Right atrium auricular region (tissue), 2 donors: ENCODE data around the gene CIZ1. TPM values are rescaled to one million over a fixed set of nuclear protein-coding genes. Genes with fewer than 3 reads are reported as not detected.
A peak's percentile ranks its signal among the peaks of the same experiment; 100 is the strongest.

Experiments
- DNase-seq: peaks from one replicate; pipeline ENCODE4 v3.0.0-alpha.2; 2019; ENCODE audit warnings: low spot score
- H3K27ac ChIP-seq, 2 donors: fragments of 200-600 bp; sonication (generic); 1 replicate in 1 of 2; 2 replicates in 1 of 2; pipeline ENCODE4 v1.5.1; 2016 to 2019
- H3K27me3 ChIP-seq, 2 donors: fragments of 200-600 bp; sonication (generic); one replicate each; pipeline versions ENCODE4 v1.5.1 to v1.6.0; 2017 to 2019
- H3K36me3 ChIP-seq: fragments of 200-600 bp; sonication (generic); one replicate; pipeline ENCODE4 v1.5.1; 2016
- H3K4me1 ChIP-seq, 2 donors: fragments of 200-600 bp; sonication (generic); one replicate each; pipeline versions ENCODE4 v1.5.1 to v1.6.0; 2017 to 2019
- H3K4me3 ChIP-seq, 2 donors: fragments of 200-600 bp; sonication (generic); 1 replicate in 1 of 2; 2 replicates in 1 of 2; pipeline ENCODE4 v1.5.1; 2017 to 2019; ENCODE audit warnings: mild to moderate bottlenecking in 1 of 2, moderate library complexity in 1 of 2
- H3K9me3 ChIP-seq, 2 donors: fragments of 200-600 bp; sonication (generic); one replicate each; pipeline ENCODE4 v1.5.1; 2019
- total RNA-seq, 2 donors: library from RNA; depleted of rRNA; stranded (reverse); fragments of >200 nt; gene quantifications; one replicate each; pipeline ENCODE4 v1.1.0, GENCODE V29; 2016
- TF ChIP-seq, protein P1 (sequence below), 2 donors: fragments of 200-600 bp; sonication (generic); IDR thresholded peaks; one replicate each; pipeline ENCODE4 v1.5.1; 2019; ENCODE audit warnings: antibody characterized with exemption in 2 of 2

Gene CIZ1
- total RNA-seq, 2 donors from 2014 or later, result 41.6 to 45.9 TPM

DNA sequence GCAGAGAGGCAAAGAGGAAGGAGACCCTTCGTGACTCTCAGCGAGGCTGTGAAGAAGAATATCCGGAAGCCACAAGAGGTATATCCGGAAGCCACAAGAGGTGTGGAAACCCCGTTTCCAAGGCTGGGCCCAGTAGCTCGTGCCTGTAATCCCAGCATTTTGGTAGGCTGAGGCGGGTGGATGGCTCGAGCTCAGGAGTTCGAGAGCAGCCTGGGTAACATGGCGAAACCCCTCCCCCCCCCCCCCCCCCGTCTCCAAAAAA is 31.9 kb downstream of the CIZ1 start:
- TF ChIP-seq, protein P1, sequence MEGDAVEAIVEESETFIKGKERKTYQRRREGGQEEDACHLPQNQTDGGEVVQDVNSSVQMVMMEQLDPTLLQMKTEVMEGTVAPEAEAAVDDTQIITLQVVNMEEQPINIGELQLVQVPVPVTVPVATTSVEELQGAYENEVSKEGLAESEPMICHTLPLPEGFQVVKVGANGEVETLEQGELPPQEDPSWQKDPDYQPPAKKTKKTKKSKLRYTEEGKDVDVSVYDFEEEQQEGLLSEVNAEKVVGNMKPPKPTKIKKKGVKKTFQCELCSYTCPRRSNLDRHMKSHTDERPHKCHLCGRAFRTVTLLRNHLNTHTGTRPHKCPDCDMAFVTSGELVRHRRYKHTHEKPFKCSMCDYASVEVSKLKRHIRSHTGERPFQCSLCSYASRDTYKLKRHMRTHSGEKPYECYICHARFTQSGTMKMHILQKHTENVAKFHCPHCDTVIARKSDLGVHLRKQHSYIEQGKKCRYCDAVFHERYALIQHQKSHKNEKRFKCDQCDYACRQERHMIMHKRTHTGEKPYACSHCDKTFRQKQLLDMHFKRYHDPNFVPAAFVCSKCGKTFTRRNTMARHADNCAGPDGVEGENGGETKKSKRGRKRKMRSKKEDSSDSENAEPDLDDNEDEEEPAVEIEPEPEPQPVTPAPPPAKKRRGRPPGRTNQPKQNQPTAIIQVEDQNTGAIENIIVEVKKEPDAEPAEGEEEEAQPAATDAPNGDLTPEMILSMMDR (IDR thresholded peaks at IDR 0.05), result no peak
- H3K27ac ChIP-seq, result peak overlapping the region; percentile 35 to 67
- H3K4me3 ChIP-seq, result peak overlapping the region; percentile 60 to 80
- H3K9me3 ChIP-seq, result no peaks in the 10 kb centered on the region
- no peak for DNase-seq
- peaks cover 13% of the 10 kb centered on the region for H3K36me3 ChIP-seq
- H3K27me3 ChIP-seq, result no peaks in the 10 kb centered on the region
- peaks cover 0 to 29% of the 10 kb centered on the region in 2 donors for H3K4me1 ChIP-seq

- no peak for DNase-seq
- H3K27me3 ChIP-seq, result no peaks in the 10 kb centered on the region
- H3K9me3 ChIP-seq, result no peaks in the 10 kb centered on the region
- TF ChIP-seq, protein P1 (IDR thresholded peaks at IDR 0.05), result no peak
- no peak overlapping the region for H3K4me3 ChIP-seq
- H3K36me3 ChIP-seq, result no peaks in the 10 kb centered on the region
- H3K27ac ChIP-seq, result no peak overlapping the region
- H3K4me1 ChIP-seq, result peaks cover 0 to 12% of the 10 kb centered on the region in 2 donors
These were observed 35.5 kb downstream of the CIZ1 start for GRCh38 chr9:128155736-128156500.

DNA sequence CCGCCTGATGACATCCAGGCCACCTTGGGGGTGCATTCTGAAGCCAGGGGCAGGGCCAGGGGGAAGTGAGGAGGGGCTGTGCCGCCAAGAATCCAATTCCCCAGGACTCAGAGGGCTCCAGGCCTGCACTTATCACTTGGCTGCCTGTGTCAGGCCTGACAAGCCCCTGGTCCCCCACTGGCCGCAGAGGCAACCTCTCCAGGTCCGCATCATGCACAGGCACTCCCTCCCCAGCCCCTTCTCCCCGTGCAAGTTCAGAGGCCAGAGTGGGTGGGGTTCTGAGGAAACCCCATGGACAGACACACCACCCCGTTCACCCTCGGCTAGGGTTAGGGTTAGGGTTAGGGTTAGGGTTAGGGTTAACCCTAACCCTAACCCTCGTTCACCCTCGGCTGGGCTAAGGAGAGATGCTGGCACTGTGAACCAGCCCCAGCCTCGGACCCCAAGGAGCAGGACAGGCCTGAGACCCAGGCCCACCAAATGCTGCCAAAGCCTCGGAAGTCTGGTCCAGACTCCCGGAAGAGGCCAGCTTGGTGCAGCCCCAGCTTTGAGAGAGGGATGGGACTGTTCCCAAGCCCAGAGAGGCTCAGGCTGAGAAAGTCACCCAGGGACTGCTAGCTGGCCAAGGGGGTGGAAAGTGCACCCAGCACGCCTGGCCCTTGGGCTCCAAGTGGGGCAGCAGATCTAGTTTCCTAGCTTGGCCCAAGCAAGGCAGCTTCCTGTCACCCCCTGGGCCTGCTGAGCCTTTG is 37.3 kb downstream of the CIZ1 start:
- TF ChIP-seq, protein P1 (IDR thresholded peaks at IDR 0.05), result no peak
- no peaks in the 10 kb centered on the region for H3K27me3 ChIP-seq
- no peaks in the 10 kb centered on the region for H3K36me3 ChIP-seq
- no peaks in the 10 kb centered on the region for H3K9me3 ChIP-seq
- H3K4me3 ChIP-seq, result no peak overlapping the region
- no peak overlapping the region for H3K27ac ChIP-seq
- peaks cover 0 to 3% of the 10 kb centered on the region in 2 donors for H3K4me1 ChIP-seq
- no peak for DNase-seq

DNA sequence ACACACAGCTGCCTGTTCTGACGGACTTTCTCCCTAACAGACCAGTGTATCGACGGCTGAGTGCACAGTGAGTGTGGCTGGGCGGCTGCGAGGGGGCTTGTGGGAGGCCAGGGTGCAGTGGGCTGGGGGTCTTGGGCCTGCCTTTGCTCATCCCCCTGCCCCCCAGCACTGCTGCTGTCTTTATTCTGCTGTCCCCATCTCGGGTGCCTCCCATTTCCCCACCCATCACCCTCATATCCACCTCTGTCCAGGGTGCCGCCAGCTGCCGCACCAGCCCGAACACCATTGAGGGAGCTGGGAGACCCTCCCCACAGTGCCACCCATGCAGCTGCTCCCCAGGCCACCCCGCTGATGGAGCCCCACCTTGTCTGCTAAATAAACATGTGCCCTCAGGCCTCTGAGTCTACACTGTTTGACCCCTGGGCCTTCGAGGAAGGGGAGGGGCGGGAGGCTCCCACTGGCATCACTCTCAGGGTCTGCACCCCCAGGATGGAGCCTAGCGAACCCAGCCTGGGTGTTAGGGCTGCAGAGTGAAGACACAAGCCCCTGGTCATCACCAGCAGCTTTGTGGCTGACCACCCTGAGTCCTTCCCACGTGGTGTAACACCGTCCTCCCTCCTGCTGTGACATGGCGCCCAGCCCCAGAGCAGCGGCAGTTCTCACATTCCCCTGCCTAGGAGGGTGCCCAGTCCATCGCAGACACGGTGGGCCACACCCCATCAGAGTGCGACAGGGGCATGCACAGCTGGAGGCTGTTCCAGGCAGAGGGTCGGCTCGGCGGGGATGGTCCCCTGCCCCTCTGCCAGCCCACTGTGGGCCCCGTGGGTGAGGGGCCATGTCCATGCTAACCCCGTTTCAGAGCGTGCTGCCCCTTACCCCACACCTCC is 38.1 kb downstream of the CIZ1 start:
- Histone ChIP-seq H3K4me3 (no peak overlapping the region), H3K9me3 (no peaks in the 10 kb centered on the region), H3K27ac (no peak overlapping the region), H3K27me3 (no peaks in the 10 kb centered on the region), H3K36me3 (no peaks in the 10 kb centered on the region), H3K4me1 (peaks cover 0 to 8% of the 10 kb centered on the region in 2 donors)
- DNase-seq, result no peak
- TF ChIP-seq, protein P1 (IDR thresholded peaks at IDR 0.05), result no peak

GRCh38 chr9:128152133-128153059 is 39.0 kb downstream of the CIZ1 start:
- H3K27ac ChIP-seq, result no peak overlapping the region
- TF ChIP-seq, protein P1 (IDR thresholded peaks at IDR 0.05), result no peak
- no peaks in the 10 kb centered on the region for H3K9me3 ChIP-seq
- no peak for DNase-seq
- no peaks in the 10 kb centered on the region for H3K36me3 ChIP-seq
- H3K27me3 ChIP-seq, result no peaks in the 10 kb centered on the region
- no peak overlapping the region for H3K4me3 ChIP-seq
- peaks cover 0 to 8% of the 10 kb centered on the region in 2 donors for H3K4me1 ChIP-seq
